Stimulated activated CD8-positive, alpha-beta memory T cell treated with anti-CD3 and anti-CD28 coated beads, Interleukin-15, amount 100 ng/mL, for 1 hour (primary cell): ENCODE measurements around the gene ANKRA2.

Source experiments
- DNase-seq: peaks from one replicate; pipeline ENCODE4 v3.0.0-alpha.2; 2020; ENCODE audit warnings: low read depth

ANKRA2 gene

GRCh38 chr5:73565139-73565968, at the start of gene ANKRA2, which contains the start of gene UTP15:
ANKRA2 (minus strand) TSS chr5:73565639; CDS start chr5:73562881, 2,758 bp downstream.
UTP15 (plus strand) TSS chr5:73565743; CDS start chr5:73567345, 1,602 bp downstream.
- DNase-seq: peak; percentile 98

GRCh38 chr5:73615085-73615484, 49.6 kb upstream of the ANKRA2 start:
- DNase-seq: no peak

- no peak for DNase-seq
Observed at GRCh38 chr5:73612799-73613198, 47.4 kb upstream of the ANKRA2 start.

- DNase-seq: no peak
Observed at GRCh38 chr5:73607228-73607627, 41.8 kb upstream of the ANKRA2 start.

GRCh38 chr5:73606206-73606753, 40.8 kb upstream of the ANKRA2 start:
- DNase-seq: no peak

- DNase-seq: no peak
Observed at GRCh38 chr5:73605223-73606087, 40.0 kb upstream of the ANKRA2 start.

- DNase-seq: no peak
Observed at GRCh38 chr5:73603998-73604397, 38.6 kb upstream of the ANKRA2 start.

GRCh38 chr5:73599380-73599779, 33.9 kb upstream of the ANKRA2 start:
- no peak for DNase-seq

- DNase-seq: no peak
Observed at GRCh38 chr5:73596705-73597328, 31.4 kb upstream of the ANKRA2 start.

GRCh38 chr5:73592551-73592950, 27.1 kb upstream of the ANKRA2 start:
- DNase-seq: no peak

- no peak for DNase-seq
Observed at GRCh38 chr5:73591698-73592501, 26.5 kb upstream of the ANKRA2 start.

GRCh38 chr5:73591102-73591695, 25.8 kb upstream of the ANKRA2 start:
- peak; percentile 23 for DNase-seq

- no peak for DNase-seq
Observed at GRCh38 chr5:73587923-73588322, 22.5 kb upstream of the ANKRA2 start.

GRCh38 chr5:73582285-73583145, 17.1 kb upstream of the ANKRA2 start:
- DNase-seq: no peak

- DNase-seq: no peak
Observed at GRCh38 chr5:73565969-73566547, 619 bp upstream of the ANKRA2 start.

- DNase-seq: no peak
Observed at GRCh38 chr5:73564675-73565074, 764 bp downstream of the ANKRA2 start.

GRCh38 chr5:73564018-73564417, 1.4 kb downstream of the ANKRA2 start:
- no peak for DNase-seq

GRCh38 chr5:73558950-73559349, 6.5 kb downstream of the ANKRA2 start:
- no peak for DNase-seq

- no peak for DNase-seq
Observed at GRCh38 chr5:73552642-73553041, 12.8 kb downstream of the ANKRA2 start.

GRCh38 chr5:73550016-73550415, 15.4 kb downstream of the ANKRA2 start:
- no peak for DNase-seq
